GM23248 (cell line): ENCODE measurements around the gene GJD3. TPM values are rescaled to one million over a fixed set of nuclear protein-coding genes. Genes with fewer than 3 reads are reported as not detected.

ENCODE experiments used
- DNase-seq: peaks from one replicate; pipeline ENCODE4 v3.0.0-alpha.2; 2015
- H2AFZ ChIP-seq: fragments of 200-600 bp; sonication (generic); 2 replicates; pipeline ENCODE4 v1.6.1; 2016; ENCODE audit warnings: antibody characterized with exemption
- H3F3A ChIP-seq: fragments of 200-600 bp; sonication (generic); 2 replicates; pipeline ENCODE4 v1.6.1; 2016; ENCODE audit warnings: mild to moderate bottlenecking, antibody characterized with exemption, mixed run types; ENCODE audit not compliant: insufficient read depth
- H3K27ac ChIP-seq: fragments of 200-600 bp; sonication (generic); 2 replicates; pipeline ENCODE4 v1.5.1; 2016; ENCODE audit warnings: mild to moderate bottlenecking
- H3K27me3 ChIP-seq: fragments of 200-600 bp; sonication (generic); replicated peaks from 2 replicates; pipeline ENCODE4 v1.6.1; 2016; ENCODE audit warnings: mild to moderate bottlenecking; ENCODE audit not compliant: insufficient read depth
- H3K36me3 ChIP-seq: fragments of 200-600 bp; sonication (generic); 2 replicates; pipeline ENCODE4 v1.6.1; 2016; ENCODE audit warnings: low read depth, mild to moderate bottlenecking
- H3K4me1 ChIP-seq: fragments of 200-600 bp; sonication (generic); 2 replicates; pipeline ENCODE4 v1.6.1; 2016; ENCODE audit warnings: mild to moderate bottlenecking; ENCODE audit not compliant: insufficient read depth
- H3K4me2 ChIP-seq: fragments of 200-600 bp; sonication (generic); one replicate; pipeline ENCODE4 v1.6.1; 2016; ENCODE audit warnings: mild to moderate bottlenecking; ENCODE audit not compliant: unreplicated experiment
- H3K4me3 ChIP-seq: fragments of 200-600 bp; sonication (generic); 2 replicates; pipeline ENCODE4 v1.5.1; 2016; ENCODE audit warnings: mild to moderate bottlenecking
- H3K79me2 ChIP-seq: fragments of 200-600 bp; sonication (generic); 2 replicates; pipeline ENCODE4 v1.6.1; 2016; ENCODE audit warnings: mild to moderate bottlenecking; ENCODE audit not compliant: insufficient read depth
- H3K9ac ChIP-seq: fragments of 200-600 bp; sonication (generic); 2 replicates; pipeline ENCODE4 v1.6.1; 2016; ENCODE audit warnings: mild to moderate bottlenecking
- H3K9me2 ChIP-seq: fragments of 200-600 bp; sonication (generic); 2 replicates; pipeline ENCODE4 v1.6.1; 2016; ENCODE audit warnings: mixed run types, mild to moderate bottlenecking, moderate library complexity; ENCODE audit not compliant: insufficient read depth
- H3K9me3 ChIP-seq: fragments of 200-600 bp; sonication (generic); one replicate; pipeline ENCODE4 v1.6.1; 2017; ENCODE audit warnings: low read depth
- H4K20me1 ChIP-seq: fragments of 200-600 bp; sonication (generic); 2 replicates; pipeline ENCODE4 v1.6.0; 2016; ENCODE audit not compliant: insufficient read depth
- EZH2 ChIP-seq: fragments of 200-600 bp; sonication (generic); IDR thresholded peaks from 2 replicates; pipeline ENCODE4 v1.6.1; 2018; ENCODE audit warnings: antibody characterized with exemption, mild to moderate bottlenecking; ENCODE audit not compliant: insufficient read depth, poor library complexity, severe bottlenecking
- EZH2phosphoT487 ChIP-seq: fragments of 200-600 bp; sonication (generic); IDR thresholded peaks from 2 replicates; pipeline ENCODE4 v1.6.1; 2018; ENCODE audit warnings: antibody characterized with exemption, moderate library complexity, mild to moderate bottlenecking, low read depth; ENCODE audit not compliant: insufficient read depth
- WGBS, 2 experiments: methylation state at CpG; one replicate each; pipeline ENCODE4 v1.1.6; 2015 to 2017; ENCODE audit warnings: low lambda C conversion rate in 2 of 2, low coverage in 1 of 2; ENCODE audit errors: missing lambda C conversion rate in 2 of 2; 5-methylcytosine and 5-hydroxymethylcytosine counted together
- in situ Hi-C: fragments of 300-500 bp; cut with MboI; formaldehyde crosslinking; loops from 2 replicates; pipeline ENCODE4 v1.15.0; 2020
- polyA plus RNA-seq: library from polyadenylated mRNA; unstranded; fragments of >200 nt; fragmentation: Nextera tagmentation; extraction: Ambion mirVana; gene quantifications from 2 replicates; pipeline ENCODE4 v1.2.1, GENCODE V29; 2016
- total RNA-seq: library from RNA; depleted of rRNA; stranded (reverse); fragments of >200 nt; shearing (Covaris generic); gene quantifications from 2 replicates; pipeline ENCODE4 v1.2.3, GENCODE V29; 2014

GJD3 gene
- total and polyA plus RNA-seq, 2 experiments from 2014 or later: 1.2 to 2.0 TPM

DNA sequence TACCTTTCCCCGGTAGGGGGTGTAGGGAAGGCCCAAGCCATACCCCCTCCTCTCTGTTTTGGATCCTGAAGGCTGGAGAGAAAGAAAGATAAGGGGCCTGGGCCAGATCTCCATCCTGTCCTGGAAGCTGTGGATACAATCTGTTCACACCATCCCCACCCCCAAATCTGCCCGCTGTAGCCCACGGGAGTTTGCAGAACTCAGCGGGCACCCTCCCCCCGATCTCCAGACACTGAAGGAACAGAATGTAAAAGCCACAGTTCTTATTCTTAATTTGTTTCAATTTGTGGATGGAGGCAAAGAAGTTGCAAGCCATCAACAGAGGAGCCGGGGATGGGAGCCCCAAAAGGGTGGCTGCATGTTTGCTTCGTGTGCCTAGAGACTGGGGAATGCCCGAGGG lies 27.2 kb downstream of the GJD3 start:
- no peak overlapping the region for H3K4me2 ChIP-seq
- H3K27ac ChIP-seq: no peak overlapping the region
- peaks cover 86% of the 10 kb centered on the region for H3K79me2 ChIP-seq
- no peaks in the 10 kb centered on the region for H3K9me2 ChIP-seq
- no peak overlapping the region for H3K4me3 ChIP-seq
- H3K36me3 ChIP-seq: no peaks in the 10 kb centered on the region
- peaks cover 32% of the 10 kb centered on the region for H3K4me1 ChIP-seq
- no peak for DNase-seq
- H4K20me1 ChIP-seq: no peaks in the 10 kb centered on the region
- TF ChIP-seq EZH2 (no peak), EZH2phosphoT487 (no peak)
- no peak overlapping the region for H2AFZ ChIP-seq
- H3K9me3 ChIP-seq: no peaks in the 10 kb centered on the region
- H3K9ac ChIP-seq: no peak overlapping the region
- WGBS, 2 experiments: 83% methylated on average over 7 to 8 of the region's 8 CpGs
- H3K27me3 ChIP-seq: no peaks in the 10 kb centered on the region
- peaks cover 10% of the 10 kb centered on the region for H3F3A ChIP-seq
- in situ Hi-C loops: no loop called here

DNA sequence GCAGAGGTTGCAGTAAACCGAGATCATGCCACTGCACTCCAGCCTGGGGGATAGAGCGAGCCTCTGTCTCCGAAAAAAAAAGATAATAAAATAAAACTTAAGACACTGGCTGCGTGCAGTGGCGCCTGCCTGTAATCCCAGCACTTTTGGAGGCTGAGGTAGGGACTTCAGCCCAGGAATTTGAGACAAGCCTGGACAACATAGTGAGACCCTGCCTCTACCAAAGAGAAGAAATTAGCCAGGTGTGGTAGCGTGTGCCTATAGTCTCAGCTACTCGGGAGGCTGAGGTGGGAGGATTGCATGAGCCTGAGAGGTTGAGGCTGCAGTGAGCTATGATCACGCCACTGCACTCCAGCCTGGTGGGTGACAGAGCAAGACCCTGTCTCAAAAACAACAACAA lies 28.9 kb downstream of the GJD3 start:
- peak overlapping the region; percentile 67 for H3K27ac ChIP-seq
- in situ Hi-C loops: no loop called here

GRCh38 chr17:40333781-40334448 lies 30.6 kb downstream of the GJD3 start:
- H3K27ac ChIP-seq: no peak overlapping the region
- TF ChIP-seq EZH2phosphoT487: no peak
- TF ChIP-seq EZH2: no peak
- H3K4me2 ChIP-seq: no peak overlapping the region
- peaks cover 100% of the 10 kb centered on the region for H3K79me2 ChIP-seq
- H3K36me3 ChIP-seq: 0 out of 2 replicates have a peak, but pooled peaks cover 4% of the 10 kb centered on the region
- 68 to 82% methylated on average over 4 of the region's 4 CpGs for WGBS, 2 experiments
- no peak overlapping the region for H3K9ac ChIP-seq
- H2AFZ ChIP-seq: no peak overlapping the region
- no peaks in the 10 kb centered on the region for H4K20me1 ChIP-seq
- no peaks in the 10 kb centered on the region for H3K27me3 ChIP-seq
- H3K4me1 ChIP-seq: peaks cover 52% of the 10 kb centered on the region
- H3K9me3 ChIP-seq: no peaks in the 10 kb centered on the region
- DNase-seq: no peak
- in situ Hi-C loops: no loop called here
- no peak overlapping the region for H3K4me3 ChIP-seq
- H3F3A ChIP-seq: peaks cover 4% of the 10 kb centered on the region; the same call in 1 of the 2 replicates
- H3K9me2 ChIP-seq: no peaks in the 10 kb centered on the region

More for the DNA sequence above, 28.9 kb downstream of the GJD3 start:
- Histone ChIP-seq H3K9ac (peak overlapping the region; percentile 40), H3K4me1 (peaks cover 44% of the 10 kb centered on the region), H3K4me2 (peak overlapping the region; percentile 64), H3K4me3 (no peak overlapping the region), H3K36me3 (0 out of 2 replicates have a peak, but pooled peaks cover 4% of the 10 kb centered on the region), H3K9me2 (no peaks in the 10 kb centered on the region), H3K79me2 (peaks cover 98% of the 10 kb centered on the region), H2AFZ (no peak overlapping the region), H3F3A (peaks cover 6% of the 10 kb centered on the region), H3K27me3 (no peaks in the 10 kb centered on the region), H4K20me1 (no peaks in the 10 kb centered on the region), H3K9me3 (no peaks in the 10 kb centered on the region)
- DNase-seq: no peak
- WGBS, 2 experiments: 52 to 59% methylated on average over 8 of the region's 8 CpGs
- no peak for TF ChIP-seq EZH2
- TF ChIP-seq EZH2phosphoT487: no peak

GRCh38 chr17:40331743-40332641 lies 32.5 kb downstream of the GJD3 start:
- Histone ChIP-seq H2AFZ (no peak overlapping the region), H3K27ac (peak overlapping the region; percentile 48), H3K9me2 (no peaks in the 10 kb centered on the region), H3K27me3 (no peaks in the 10 kb centered on the region), H3K4me3 (no peak overlapping the region), H3K9me3 (no peaks in the 10 kb centered on the region), H3F3A (peaks cover 14% of the 10 kb centered on the region; the same call in 1 of the 2 replicates), H3K4me2 (peak overlapping the region; percentile 58), H3K79me2 (peaks cover 100% of the 10 kb centered on the region), H3K36me3 (0 out of 2 replicates have a peak, but pooled peaks cover 4% of the 10 kb centered on the region), H3K4me1 (peaks cover 69% of the 10 kb centered on the region), H4K20me1 (no peaks in the 10 kb centered on the region; the same call in 1 of the 2 replicates), H3K9ac (peak overlapping the region; percentile 48)
- in situ Hi-C loops: no loop called here
- TF ChIP-seq EZH2phosphoT487 (no peak), EZH2 (no peak)
- peak; percentile 64 for DNase-seq
- WGBS, 2 experiments: 17 to 20% methylated on average over 18 to 22 of the region's 22 CpGs
